ENCODE data around the gene GSX1. TPM values are rescaled to one million over a fixed set of nuclear protein-coding genes. Genes with fewer than 3 reads are reported as not detected.

Gene GSX1
- total and polyA plus RNA-seq, 2 experiments from 2014 or later, result not detected

DNA sequence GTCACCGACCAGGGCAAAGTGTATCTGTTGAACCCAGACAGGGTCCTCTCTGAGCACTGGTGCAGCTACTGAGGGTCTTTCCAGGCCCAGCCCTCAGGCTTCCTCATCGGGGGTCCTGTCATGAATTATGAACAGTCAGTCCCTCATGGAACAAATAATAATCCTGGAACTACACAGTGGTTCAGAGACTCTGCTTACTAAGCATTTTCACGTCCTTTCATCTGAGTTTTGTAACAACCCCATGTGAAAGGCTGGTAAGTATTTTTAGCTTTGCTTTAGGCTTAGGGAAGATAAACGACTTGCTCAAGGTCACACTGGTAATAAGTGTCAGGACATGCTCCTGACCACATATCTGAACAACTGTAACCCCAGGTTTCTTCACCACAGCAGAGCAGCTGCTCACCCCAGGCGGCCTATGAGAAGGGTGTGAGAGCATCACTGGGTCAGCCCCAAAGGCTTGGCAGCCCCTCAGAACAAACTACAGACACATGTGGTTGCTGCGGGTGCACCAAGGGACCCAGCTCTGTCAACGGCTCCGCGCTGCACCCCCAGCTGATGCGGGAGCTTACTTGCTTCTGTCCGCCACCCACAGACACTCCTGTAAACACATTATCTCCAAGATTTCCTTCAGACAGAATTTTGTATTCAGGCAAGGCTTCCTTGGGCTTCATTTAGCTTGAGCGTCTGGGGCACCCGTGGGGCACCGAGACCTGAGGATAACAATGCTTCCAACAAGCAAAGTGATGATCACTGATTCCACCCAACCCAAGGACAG is 19.4 kb upstream of the GSX1 start:
- Histone ChIP-seq H3K9me2 (replicated peaks; ENCODE audit: insufficient read depth) (no peaks in the 10 kb centered on the region), H2AFZ (no peak overlapping the region), H3K9me3 (ENCODE audit: low read depth) (no peaks in the 10 kb centered on the region), H3K4me1 (ENCODE audit: insufficient read depth) (no peaks in the 10 kb centered on the region), H3K79me2 (no peaks in the 10 kb centered on the region), H4K20me1 (ENCODE audit: insufficient read depth, poor library complexity, severe bottlenecking) (no peaks in the 10 kb centered on the region), H3K27ac (no peak overlapping the region), H3K4me2 (no peak overlapping the region), H3K36me3 (replicated peaks; ENCODE audit: insufficient read depth, low read depth) (no peaks in the 10 kb centered on the region), H3K4me3 (no peak overlapping the region), H3K27me3 (peaks cover 21% of the 10 kb centered on the region)
- TF ChIP-seq, protein P1, sequence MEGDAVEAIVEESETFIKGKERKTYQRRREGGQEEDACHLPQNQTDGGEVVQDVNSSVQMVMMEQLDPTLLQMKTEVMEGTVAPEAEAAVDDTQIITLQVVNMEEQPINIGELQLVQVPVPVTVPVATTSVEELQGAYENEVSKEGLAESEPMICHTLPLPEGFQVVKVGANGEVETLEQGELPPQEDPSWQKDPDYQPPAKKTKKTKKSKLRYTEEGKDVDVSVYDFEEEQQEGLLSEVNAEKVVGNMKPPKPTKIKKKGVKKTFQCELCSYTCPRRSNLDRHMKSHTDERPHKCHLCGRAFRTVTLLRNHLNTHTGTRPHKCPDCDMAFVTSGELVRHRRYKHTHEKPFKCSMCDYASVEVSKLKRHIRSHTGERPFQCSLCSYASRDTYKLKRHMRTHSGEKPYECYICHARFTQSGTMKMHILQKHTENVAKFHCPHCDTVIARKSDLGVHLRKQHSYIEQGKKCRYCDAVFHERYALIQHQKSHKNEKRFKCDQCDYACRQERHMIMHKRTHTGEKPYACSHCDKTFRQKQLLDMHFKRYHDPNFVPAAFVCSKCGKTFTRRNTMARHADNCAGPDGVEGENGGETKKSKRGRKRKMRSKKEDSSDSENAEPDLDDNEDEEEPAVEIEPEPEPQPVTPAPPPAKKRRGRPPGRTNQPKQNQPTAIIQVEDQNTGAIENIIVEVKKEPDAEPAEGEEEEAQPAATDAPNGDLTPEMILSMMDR (IDR thresholded peaks at IDR 0.05; ENCODE audit: poor library complexity), result no peak
- TF ChIP-seq EZH2phosphoT487 (IDR thresholded peaks at IDR 0.05; ENCODE audit: low read depth, severe bottlenecking, unreplicated experiment), result no peak
- no peak for TF ChIP-seq EZH2 (IDR thresholded peaks at IDR 0.05; ENCODE audit: borderline replicate concordance)
- DNase-seq (ENCODE audit: low spot score), result no peak
- WGBS (ENCODE audit: low lambda C conversion rate, missing lambda C conversion rate), result 84% methylated on average over 14 of the region's 14 CpGs

DNA sequence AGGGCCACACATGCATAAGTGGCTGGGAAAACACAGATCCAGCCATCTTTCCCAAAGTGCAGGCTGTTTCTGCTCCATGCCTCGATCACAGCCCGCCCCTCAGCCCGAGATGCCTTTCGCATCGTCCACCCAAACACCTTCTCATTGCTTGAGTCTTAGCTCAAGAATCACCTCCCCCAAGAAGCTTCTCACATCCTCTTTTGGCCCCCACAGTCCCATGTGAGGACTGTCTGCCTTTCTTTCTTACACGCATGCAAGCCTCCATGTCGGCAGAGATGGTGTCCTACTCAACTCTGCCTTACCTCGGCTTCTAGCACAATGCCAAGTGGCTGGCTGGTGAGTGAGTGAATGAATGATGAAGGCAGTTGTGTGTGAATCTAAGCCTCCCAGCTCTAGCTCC is 18.1 kb upstream of the GSX1 start:
- DNase-seq (ENCODE audit: low spot score), result no peak
- no peak overlapping the region for H3K4me2 ChIP-seq
- TF ChIP-seq, protein P1 (IDR thresholded peaks at IDR 0.05; ENCODE audit: poor library complexity), result no peak
- TF ChIP-seq EZH2 (IDR thresholded peaks at IDR 0.05; ENCODE audit: borderline replicate concordance) (no peak), EZH2phosphoT487 (IDR thresholded peaks at IDR 0.05; ENCODE audit: low read depth, severe bottlenecking, unreplicated experiment) (no peak)
- H3K79me2 ChIP-seq, result no peaks in the 10 kb centered on the region
- no peaks in the 10 kb centered on the region for H3K9me3 ChIP-seq (ENCODE audit: low read depth)
- peaks cover 27% of the 10 kb centered on the region for H3K27me3 ChIP-seq
- no peaks in the 10 kb centered on the region for H4K20me1 ChIP-seq (ENCODE audit: insufficient read depth, poor library complexity, severe bottlenecking)
- no peaks in the 10 kb centered on the region for H3K4me1 ChIP-seq (ENCODE audit: insufficient read depth)
- H3K27ac ChIP-seq, result no peak overlapping the region
- H2AFZ ChIP-seq, result no peak overlapping the region
- no peaks in the 10 kb centered on the region for H3K36me3 ChIP-seq (replicated peaks; ENCODE audit: insufficient read depth, low read depth)
- H3K4me3 ChIP-seq, result no peak overlapping the region
- no peaks in the 10 kb centered on the region for H3K9me2 ChIP-seq (replicated peaks; ENCODE audit: insufficient read depth)
- WGBS (ENCODE audit: low lambda C conversion rate, missing lambda C conversion rate), result 88% methylated on average over 8 of the region's 8 CpGs

- Histone ChIP-seq H3K4me3 (no peak overlapping the region), H3K36me3 (replicated peaks; ENCODE audit: insufficient read depth, low read depth) (no peaks in the 10 kb centered on the region), H4K20me1 (ENCODE audit: insufficient read depth, poor library complexity, severe bottlenecking) (no peaks in the 10 kb centered on the region), H2AFZ (no peak overlapping the region), H3K27ac (no peak overlapping the region), H3K9me2 (replicated peaks; ENCODE audit: insufficient read depth) (no peaks in the 10 kb centered on the region), H3K9me3 (ENCODE audit: low read depth) (no peaks in the 10 kb centered on the region), H3K27me3 (peaks cover 30% of the 10 kb centered on the region), H3K4me2 (no peak overlapping the region), H3K79me2 (no peaks in the 10 kb centered on the region), H3K4me1 (ENCODE audit: insufficient read depth) (no peaks in the 10 kb centered on the region)
- 90% methylated on average over 2 of the region's 2 CpGs for WGBS (ENCODE audit: low lambda C conversion rate, missing lambda C conversion rate)
- no peak for DNase-seq (ENCODE audit: low spot score)
- TF ChIP-seq, protein P1 (IDR thresholded peaks at IDR 0.05; ENCODE audit: poor library complexity), result no peak
- TF ChIP-seq EZH2phosphoT487 (IDR thresholded peaks at IDR 0.05; ENCODE audit: low read depth, severe bottlenecking, unreplicated experiment) (no peak), EZH2 (IDR thresholded peaks at IDR 0.05; ENCODE audit: borderline replicate concordance) (no peak)
Measured at GRCh38 chr13:27774651-27775050, 17.6 kb upstream of the GSX1 start.

Measured in hepatocyte (in vitro differentiated cells).